ENCODE data around the gene SLK.

The SLK gene

GRCh38 chr10:103966671-103967447 lies at the start of gene SLK:
TSS of gene SLK (plus strand) at chr10:103967140. CDS start at chr10:103967746, 606 bp downstream.
- peak; percentile 99 for DNase-seq (ENCODE audit: low spot score)

GRCh38 chr10:103917302-103918052 lies 49.5 kb upstream of the SLK start:
- DNase-seq (ENCODE audit: low spot score) = peak; percentile 49

- DNase-seq (ENCODE audit: low spot score) = peak; percentile 98
These were observed 48.7 kb upstream of the SLK start, which contains the start of gene STN1 for GRCh38 chr10:103918053-103918846. TSS of gene STN1 (minus strand) at chr10:103918184. CDS start at chr10:103917594, 590 bp downstream.

- no peak for DNase-seq (ENCODE audit: low spot score)
These were observed 47.3 kb upstream of the SLK start for GRCh38 chr10:103919648-103920025.

GRCh38 chr10:103921248-103921647 lies 45.7 kb upstream of the SLK start:
- no peak for DNase-seq (ENCODE audit: low spot score)

- DNase-seq (ENCODE audit: low spot score) = no peak
These were observed 45.2 kb upstream of the SLK start for GRCh38 chr10:103921750-103922195.

GRCh38 chr10:103922659-103923058 lies 44.3 kb upstream of the SLK start:
- no peak for DNase-seq (ENCODE audit: low spot score)

GRCh38 chr10:103923502-103923901 lies 43.4 kb upstream of the SLK start:
- no peak for DNase-seq (ENCODE audit: low spot score)

- DNase-seq (ENCODE audit: low spot score) = no peak
These were observed 41.3 kb upstream of the SLK start for GRCh38 chr10:103925591-103925990.

GRCh38 chr10:103926722-103927319 lies 40.1 kb upstream of the SLK start:
- no peak for DNase-seq (ENCODE audit: low spot score)

GRCh38 chr10:103928784-103929183 lies 38.2 kb upstream of the SLK start:
- no peak for DNase-seq (ENCODE audit: low spot score)

- no peak for DNase-seq (ENCODE audit: low spot score)
These were observed 37.5 kb upstream of the SLK start for GRCh38 chr10:103929381-103929921.

- no peak for DNase-seq (ENCODE audit: low spot score)
These were observed 36.5 kb upstream of the SLK start for GRCh38 chr10:103930449-103930848.

- no peak for DNase-seq (ENCODE audit: low spot score)
These were observed 36.1 kb upstream of the SLK start for GRCh38 chr10:103930881-103931280.

- no peak for DNase-seq (ENCODE audit: low spot score)
These were observed 35.3 kb upstream of the SLK start for GRCh38 chr10:103931603-103932002.

GRCh38 chr10:103932271-103932670 lies 34.7 kb upstream of the SLK start:
- DNase-seq (ENCODE audit: low spot score) = no peak

GRCh38 chr10:103932971-103933370 lies 34.0 kb upstream of the SLK start:
- DNase-seq (ENCODE audit: low spot score) = no peak

GRCh38 chr10:103933557-103934121 lies 33.3 kb upstream of the SLK start:
- no peak for DNase-seq (ENCODE audit: low spot score)

GRCh38 chr10:103934308-103934707 lies 32.6 kb upstream of the SLK start:
- DNase-seq (ENCODE audit: low spot score) = no peak

GRCh38 chr10:103936022-103936421 lies 30.9 kb upstream of the SLK start:
- no peak for DNase-seq (ENCODE audit: low spot score)

- no peak for DNase-seq (ENCODE audit: low spot score)
These were observed 27.4 kb upstream of the SLK start for GRCh38 chr10:103939522-103939921.

All from GM03348 (cell line).